K562 (cell line): ENCODE data around the gene NPVF. TPM values are rescaled to one million over a fixed set of nuclear protein-coding genes. Genes with fewer than 3 reads are reported as not detected.

Experiments
- CBFA2T3 ChIP-seq: fragments of 450-650 bp; IDR thresholded peaks from 2 replicates; pipeline ENCODE4 v1.6.1; 2017
- CREM ChIP-seq: IDR thresholded peaks from 2 replicates; pipeline ENCODE4 v1.6.1; 2014; ENCODE audit warnings: antibody characterized with exemption, low read depth
- CXXC5 ChIP-seq: fragments of 250-450 bp; sonication (Bioruptor Pico); IDR thresholded peaks from 2 replicates; pipeline ENCODE4 v1.8.0; 2022; ENCODE audit warnings: inconsistent platforms, mild to moderate bottlenecking, moderate library complexity
- ELF1 ChIP-seq: fragments of 200-800 bp; sonication (Bioruptor generic); IDR thresholded peaks from 2 replicates; pipeline ENCODE4 v1.6.1; 2016; ENCODE audit warnings: missing genetic modification characterization, missing compliant biosample characterization
- ELF4 ChIP-seq: fragments of 450-650 bp; formaldehyde crosslinking; IDR thresholded peaks from 2 replicates; pipeline ENCODE4 v1.4.0; 2022; ENCODE audit warnings: missing genetic modification characterization
- EP300 ChIP-seq: IDR thresholded peaks from 2 replicates; pipeline ENCODE4 v1.6.1; 2012; ENCODE audit warnings: low read length, improper control_type of control experiment
- HIVEP1 ChIP-seq: fragments of 250-450 bp; sonication (Bioruptor Pico); IDR thresholded peaks from 2 replicates; pipeline ENCODE4 v1.4.0; 2020; ENCODE audit warnings: mild to moderate bottlenecking
- JUNB ChIP-seq: fragments of 450-650 bp; formaldehyde crosslinking; conservative IDR thresholded peaks from 2 replicates; pipeline ENCODE4 v1.4.0; 2020; ENCODE audit warnings: mild to moderate bottlenecking
- KAT7 ChIP-seq: sonication (generic); formaldehyde crosslinking; IDR thresholded peaks from 2 replicates; pipeline ENCODE4 v1.8.0; 2022; ENCODE audit warnings: missing genetic modification reagents, mild to moderate bottlenecking, borderline replicate concordance
- KDM1A ChIP-seq, 2 experiments: fragments of 450-650 bp; IDR thresholded peaks; 2 replicates each; pipeline ENCODE4 v1.6.1; 2016; ENCODE audit warnings: mild to moderate bottlenecking in 2 of 2
- KDM5B ChIP-seq: fragments of 200-600 bp; sonication (generic); IDR thresholded peaks from 2 replicates; pipeline ENCODE4 v1.6.1; 2012; ENCODE audit warnings: low read depth, mild to moderate bottlenecking, moderate library complexity, low read length, control low read depth, inconsistent platforms; ENCODE audit not compliant: insufficient replicate concordance
- MCM7 ChIP-seq, 2 experiments: fragments of 450-650 bp; IDR thresholded peaks; 2 replicates each; pipeline ENCODE4 v1.6.1; 2016 to 2018
- MTA1 ChIP-seq: fragments of 450-650 bp; IDR thresholded peaks from 2 replicates; pipeline ENCODE4 v1.6.1; 2017; ENCODE audit warnings: borderline replicate concordance
- MYNN ChIP-seq, 2 experiments: sonication (generic); formaldehyde crosslinking in 1 of 2; IDR thresholded peaks; 2 replicates each; pipeline versions ENCODE4 v1.5.0 to v1.6.1; 2016 to 2020; ENCODE audit warnings: antibody characterized with exemption in 1 of 2, missing genetic modification reagents in 1 of 2
- PHF20 ChIP-seq: fragments of 450-650 bp; IDR thresholded peaks from 2 replicates; pipeline ENCODE4 v1.6.1; 2018; ENCODE audit not compliant: partially characterized antibody
- PHF21A ChIP-seq: fragments of 450-650 bp; IDR thresholded peaks from 2 replicates; pipeline ENCODE4 v1.6.1; 2017; ENCODE audit warnings: low read depth, borderline replicate concordance
- PHF8 ChIP-seq: fragments of 200-600 bp; sonication (generic); IDR thresholded peaks from 2 replicates; pipeline ENCODE4 v1.6.1; 2012; ENCODE audit warnings: mixed run types, mild to moderate bottlenecking, inconsistent platforms, low read length, moderate library complexity, borderline replicate concordance
- POLR2G ChIP-seq: fragments of 200-400 bp; formaldehyde crosslinking; IDR thresholded peaks from 2 replicates; pipeline ENCODE4 v1.6.1; 2017; ENCODE audit warnings: low read depth, mild to moderate bottlenecking, antibody characterized with exemption, low read length, moderate library complexity
- POLR3G ChIP-seq: IDR thresholded peaks from 2 replicates; pipeline ENCODE4 v1.6.1; 2011; ENCODE audit not compliant: insufficient read length, insufficient replicate concordance; ENCODE audit errors: extremely low read depth
- RBBP5 ChIP-seq: fragments of 200-600 bp; sonication (generic); IDR thresholded peaks from 2 replicates; pipeline ENCODE4 v1.6.1; 2012; ENCODE audit warnings: borderline replicate concordance, mild to moderate bottlenecking, low read length, control low read depth, inconsistent platforms; ENCODE audit not compliant: insufficient read depth, poor library complexity, severe bottlenecking
- SMAD3 ChIP-seq: fragments of 450-650 bp; formaldehyde crosslinking; conservative IDR thresholded peaks from 2 replicates; pipeline ENCODE4 v1.4.0; 2020; ENCODE audit warnings: mild to moderate bottlenecking
- SMC3 ChIP-seq: conservative IDR thresholded peaks from 2 replicates; pipeline ENCODE4 v1.6.1; 2011; ENCODE audit warnings: low read depth, low read length, improper control_type of control experiment; ENCODE audit not compliant: insufficient read depth
- SP1 ChIP-seq: sonication (generic); formaldehyde crosslinking; IDR thresholded peaks from 2 replicates; pipeline ENCODE4 v1.8.1; 2022; ENCODE audit warnings: mild to moderate bottlenecking, missing genetic modification reagents
- SRSF1 ChIP-seq: fragments of 200-400 bp; formaldehyde crosslinking; IDR thresholded peaks from 2 replicates; pipeline ENCODE4 v1.6.1; 2017; ENCODE audit warnings: mild to moderate bottlenecking, low read depth, low read length, moderate library complexity
- TAF15 ChIP-seq: fragments of 200-400 bp; formaldehyde crosslinking; IDR thresholded peaks from 2 replicates; pipeline ENCODE4 v1.6.1; 2017; ENCODE audit warnings: mild to moderate bottlenecking, low read depth, low read length, moderate library complexity
- THRAP3 ChIP-seq: fragments of 450-650 bp; IDR thresholded peaks from 2 replicates; pipeline ENCODE4 v1.6.1; 2016; ENCODE audit warnings: mild to moderate bottlenecking, inconsistent platforms, borderline replicate concordance
- TRIM24 ChIP-seq, 2 experiments: fragments of 450-650 bp; IDR thresholded peaks; 2 replicates each; pipeline ENCODE4 v1.6.1; 2016
- U2AF1 ChIP-seq: fragments of 200-400 bp; formaldehyde crosslinking; optimal IDR thresholded peaks from 2 replicates; pipeline ENCODE3; 2017; ENCODE audit warnings: mild to moderate bottlenecking, low read depth, low read length, moderate library complexity
- ZNF146 ChIP-seq: IDR thresholded peaks from one replicate; pipeline ENCODE4 v1.6.1; 2018; ENCODE audit warnings: missing compliant biosample characterization; ENCODE audit not compliant: unreplicated experiment
- ZNF785 ChIP-seq: fragments of 250-450 bp; sonication (Bioruptor Pico); IDR thresholded peaks from 2 replicates; pipeline ENCODE4 v1.4.0; 2020; ENCODE audit warnings: mild to moderate bottlenecking
- ZNF830 ChIP-seq: fragments of 250-450 bp; sonication (Bioruptor Pico); IDR thresholded peaks from 2 replicates; pipeline ENCODE4 v1.5.0; 2021; ENCODE audit warnings: mild to moderate bottlenecking
- polyA plus RNA-seq, 8 experiments: library from polyadenylated mRNA; depleted of rRNA in 4 of 8; stranded (reverse) in 5 of 8; unstranded in 3 of 8; fragments of >200 nt; fragmentation: Nextera tagmentation in 2 of 8; fragmentation: Illumina TruSeq in 1 of 8; extraction: Ambion mirVana in 2 of 8; extraction: Trizol in 1 of 8; gene quantifications; 2 replicates each; pipeline versions ENCODE4 v1.2.1 to v1.2.3, GENCODE V29; 2011 to 2014; ENCODE audit warnings: inconsistent platforms in 1 of 8, missing spikeins in 1 of 8
- total RNA-seq, 7 experiments: library from RNA; depleted of rRNA in 6 of 7; stranded (reverse); fragments of >200 nt in 6 of 7; fragmentation: Illumina TruSeq in 2 of 7; extraction: Trizol in 2 of 7; gene quantifications; 2 replicates each; pipeline versions ENCODE4 v1.2.1 to v1.2.3, GENCODE V29; 2011 to 2021; ENCODE audit warnings: low replicate concordance in 1 of 7
- TF ChIP-seq, protein P1 (sequence below): sonication (generic); formaldehyde crosslinking; IDR thresholded peaks from 2 replicates; pipeline ENCODE4 v1.8.1; 2023; ENCODE audit warnings: mild to moderate bottlenecking, missing genetic modification reagents, moderate library complexity

The NPVF gene
- total and polyA plus RNA-seq, 9 of the 15 experiments (the other 6 are each of a cell fraction or from before 2014, with no cell fraction given): not detected

DNA sequence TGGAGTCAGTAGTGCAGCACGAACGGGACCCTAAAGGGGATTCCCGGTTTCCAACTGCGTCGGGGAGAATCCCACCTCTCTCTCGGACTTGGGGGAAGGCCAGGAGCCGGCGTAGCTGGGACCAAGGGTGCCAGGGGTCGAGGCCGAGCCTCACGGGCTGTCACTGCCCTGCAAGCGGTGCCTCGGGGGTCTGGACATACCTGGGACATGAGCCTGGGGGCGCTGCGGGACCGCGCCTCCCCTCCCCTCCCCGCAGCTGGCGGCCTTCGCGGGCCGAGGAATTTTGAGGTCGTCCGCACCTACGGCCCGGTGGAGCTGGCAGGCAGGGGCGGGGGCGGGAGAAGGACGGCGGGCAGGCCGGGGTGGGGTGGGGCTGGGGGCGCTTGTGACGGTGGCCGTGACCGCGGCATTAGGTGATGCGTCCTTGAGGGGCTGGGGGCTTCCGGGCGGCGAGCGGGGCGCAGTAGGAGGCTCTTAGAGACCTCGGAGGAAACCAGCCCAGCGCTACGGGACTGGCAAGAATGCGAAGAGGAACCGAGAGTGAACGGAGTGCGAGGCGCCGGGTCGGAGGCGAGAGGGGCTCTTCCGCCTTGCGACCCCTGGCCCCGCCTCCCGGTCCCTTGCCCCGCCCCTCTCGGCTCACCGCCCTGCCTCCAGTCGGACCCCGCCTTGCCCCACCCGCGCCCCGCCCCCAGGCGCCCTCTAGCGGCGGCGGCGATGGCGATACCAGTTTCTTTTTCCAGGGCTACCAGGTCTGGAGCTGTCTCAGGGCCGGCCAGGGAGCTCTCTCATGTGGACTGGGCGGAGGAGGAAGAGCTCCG is 48.3 kb downstream of the NPVF start (continued):
- no peak for TF ChIP-seq U2AF1
- no peak for TF ChIP-seq SMAD3 (CRISPR knock-in tag)
- TF ChIP-seq POLR2G: peak; percentile 82
- TF ChIP-seq KDM1A (IDR thresholded peaks at IDR 0.05): no peak
- TF ChIP-seq ELF1 (tag): peak; percentile 88
- no peak for TF ChIP-seq EP300
- no peak for TF ChIP-seq MCM7 (IDR thresholded peaks at IDR 0.05)
- TF ChIP-seq TAF15: no peak
- TF ChIP-seq SP1 (CRISPR knock-in tag): peak; percentile 80
- TF ChIP-seq ZNF146 (CRISPR knock-in tag): no peak
- TF ChIP-seq HIVEP1: no peak
- TF ChIP-seq KAT7 (CRISPR knock-in tag): no peak
- no peak for TF ChIP-seq CBFA2T3
- peak; percentile 34; the same call in 1 of the 2 replicates for TF ChIP-seq CREM
- TF ChIP-seq KDM5B: peak; percentile 76
- peak; percentile 47 for TF ChIP-seq RBBP5
- no peak for TF ChIP-seq MYNN (IDR thresholded peaks at IDR 0.05)
- no peak for TF ChIP-seq MYNN (CRISPR knock-in tag; IDR thresholded peaks at IDR 0.05)
- TF ChIP-seq JUNB: no peak
- TF ChIP-seq POLR3G: no peak
- no peak for TF ChIP-seq PHF20
- TF ChIP-seq TRIM24 (IDR thresholded peaks at IDR 0.05): peak in 1 of 2 experiments; percentile 39; a peak in 1 of 4 replicates
- no peak for TF ChIP-seq SRSF1
- peak; percentile 50 for TF ChIP-seq CXXC5 (CRISPR knock-in tag)
- TF ChIP-seq, protein P1, sequence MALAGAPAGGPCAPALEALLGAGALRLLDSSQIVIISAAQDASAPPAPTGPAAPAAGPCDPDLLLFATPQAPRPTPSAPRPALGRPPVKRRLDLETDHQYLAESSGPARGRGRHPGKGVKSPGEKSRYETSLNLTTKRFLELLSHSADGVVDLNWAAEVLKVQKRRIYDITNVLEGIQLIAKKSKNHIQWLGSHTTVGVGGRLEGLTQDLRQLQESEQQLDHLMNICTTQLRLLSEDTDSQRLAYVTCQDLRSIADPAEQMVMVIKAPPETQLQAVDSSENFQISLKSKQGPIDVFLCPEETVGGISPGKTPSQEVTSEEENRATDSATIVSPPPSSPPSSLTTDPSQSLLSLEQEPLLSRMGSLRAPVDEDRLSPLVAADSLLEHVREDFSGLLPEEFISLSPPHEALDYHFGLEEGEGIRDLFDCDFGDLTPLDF (CRISPR knock-in tag): no peak
- TF ChIP-seq ELF4 (CRISPR knock-in tag): no peak
- no peak for TF ChIP-seq THRAP3
- 0 out of 2 replicates have a peak, but pooled peaks have one; percentile 6 for TF ChIP-seq SMC3
- no peak for TF ChIP-seq PHF21A
- peak; percentile 67; the same call in 1 of the 2 replicates for TF ChIP-seq PHF8
- TF ChIP-seq ZNF785 (CRISPR knock-in tag): no peak
- no peak for TF ChIP-seq MTA1
- TF ChIP-seq ZNF830 (CRISPR knock-in tag): no peak
